Urinary bladder (tissue), 4 donors: Measurements from ENCODE around the gene SSX2B. TPM values are rescaled to one million over a fixed set of nuclear protein-coding genes. Genes with fewer than 3 reads are reported as not detected.
"Not testable (repeated sequence)": the region's sequence is repeated elsewhere in the genome, so short reads cannot be mapped to it uniquely, and the experiment has no call there.

Experiments used
- DNase-seq: peaks from one replicate; pipeline ENCODE4 v3.0.0-alpha.2; 2015; ENCODE audit errors: extremely low spot score
- H3K27ac ChIP-seq: one replicate; pipeline ENCODE4 v1.5.1; 2013; ENCODE audit warnings: low read depth, mild to moderate bottlenecking, moderate library complexity
- H3K36me3 ChIP-seq: one replicate; pipeline ENCODE4 v1.6.1; 2013; ENCODE audit warnings: mild to moderate bottlenecking, moderate library complexity; ENCODE audit not compliant: insufficient read depth
- H3K4me1 ChIP-seq: one replicate; pipeline ENCODE4 v1.6.1; 2013; ENCODE audit warnings: mild to moderate bottlenecking, moderate library complexity; ENCODE audit not compliant: insufficient read depth
- H3K4me3 ChIP-seq: one replicate; pipeline ENCODE4 v1.5.1; 2013; ENCODE audit warnings: low read depth, low read length
- WGBS: extraction: QIAGEN DNeasy Blood & Tissue Kit; methylation state at CpG from one replicate; pipeline ENCODE4 v1.1.7; 2013; 5-methylcytosine and 5-hydroxymethylcytosine counted together
- polyA plus RNA-seq: library from polyadenylated mRNA; stranded (reverse); fragments of 200-250 nt; gene quantifications from one replicate; pipeline ENCODE4 v1.2.3, GENCODE V29; 2013
- small RNA-seq: library from RNA; depleted of rRNA; stranded (forward); fragments of <200 nt; gene quantifications from one replicate; pipeline ENCODE3, GENCODE V24; 2014
- total RNA-seq: library from RNA; depleted of rRNA; stranded (reverse); fragments of >200 nt; gene quantifications from one replicate; pipeline ENCODE4 v1.2.3, GENCODE V29; 2014
- donor health status: healthy with polysubstance abuse.
- donor health status: healthy.

The SSX2B gene, protein sequence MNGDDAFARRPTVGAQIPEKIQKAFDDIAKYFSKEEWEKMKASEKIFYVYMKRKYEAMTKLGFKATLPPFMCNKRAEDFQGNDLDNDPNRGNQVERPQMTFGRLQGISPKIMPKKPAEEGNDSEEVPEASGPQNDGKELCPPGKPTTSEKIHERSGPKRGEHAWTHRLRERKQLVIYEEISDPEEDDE
- total RNA-seq: not detected
- not detected for polyA plus RNA-seq

DNA sequence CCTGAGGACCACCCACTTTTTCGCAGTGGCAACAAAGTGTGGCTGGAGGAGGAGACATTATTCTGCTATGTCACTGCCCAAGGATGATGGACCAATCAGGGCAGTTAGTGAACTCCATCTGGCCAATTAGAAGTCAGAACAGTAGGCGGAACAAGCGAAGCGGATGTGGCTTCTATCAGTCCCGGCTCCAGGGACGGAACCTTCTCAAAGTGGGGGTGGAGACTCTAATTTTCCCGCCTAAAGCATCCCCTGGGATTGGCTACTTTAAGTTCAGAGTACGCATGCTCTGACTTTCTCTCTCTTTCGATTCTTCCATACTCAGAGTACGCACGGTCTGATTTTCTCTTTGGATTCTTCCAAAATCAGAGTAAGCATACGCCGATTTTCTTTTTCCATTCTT, at the start of gene SSX2B:
Gene SSX2B, plus strand, starts transcription at position 301 of the 400 bp plus-strand sequence. CDS start 1,429 bp downstream, outside the sequence.
- not testable (repeated sequence) for H3K36me3 ChIP-seq, H3K4me1 ChIP-seq, H3K4me3 ChIP-seq, DNase-seq, H3K27ac ChIP-seq
- no CpG with 5 or more reads among the region's 13 CpGs for WGBS

DNA sequence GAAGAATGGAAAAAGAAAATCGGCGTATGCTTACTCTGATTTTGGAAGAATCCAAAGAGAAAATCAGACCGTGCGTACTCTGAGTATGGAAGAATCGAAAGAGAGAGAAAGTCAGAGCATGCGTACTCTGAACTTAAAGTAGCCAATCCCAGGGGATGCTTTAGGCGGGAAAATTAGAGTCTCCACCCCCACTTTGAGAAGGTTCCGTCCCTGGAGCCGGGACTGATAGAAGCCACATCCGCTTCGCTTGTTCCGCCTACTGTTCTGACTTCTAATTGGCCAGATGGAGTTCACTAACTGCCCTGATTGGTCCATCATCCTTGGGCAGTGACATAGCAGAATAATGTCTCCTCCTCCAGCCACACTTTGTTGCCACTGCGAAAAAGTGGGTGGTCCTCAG, 44.0 kb upstream of the SSX2B start, which contains the start of gene SSX2:
Gene SSX2, minus strand, starts transcription at position 101 of the 400 bp plus-strand sequence. CDS start 1,429 bp downstream, outside the sequence.
- H3K4me3 ChIP-seq, H3K36me3 ChIP-seq, H3K4me1 ChIP-seq, DNase-seq, H3K27ac ChIP-seq: not testable (repeated sequence)
- no CpG with 5 or more reads among the region's 13 CpGs for WGBS

DNA sequence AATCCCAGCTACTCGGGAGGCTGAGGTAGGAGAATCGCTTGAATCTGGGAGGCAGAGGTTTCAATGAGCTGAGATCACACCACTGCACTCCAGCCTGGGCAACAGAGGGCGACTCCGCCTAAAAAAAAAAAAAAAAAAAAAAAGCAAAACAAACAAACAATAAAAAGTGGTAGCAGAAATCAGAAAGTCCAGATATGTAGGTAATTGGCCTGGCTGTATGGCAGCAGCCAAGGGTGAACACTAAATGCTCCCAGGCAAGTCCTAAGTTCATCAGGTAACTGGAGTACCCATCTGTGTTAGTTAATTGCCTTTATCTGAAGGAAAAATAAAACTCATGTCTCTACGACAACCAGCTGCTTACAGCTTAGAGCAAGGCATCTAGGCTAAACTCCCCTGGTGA, 14.9 kb downstream of the SSX2B start:
- H3K4me1 ChIP-seq, DNase-seq, H3K36me3 ChIP-seq, H3K4me3 ChIP-seq, H3K27ac ChIP-seq: not testable (repeated sequence)
- WGBS: no CpG with 5 or more reads among the region's 5 CpGs

DNA sequence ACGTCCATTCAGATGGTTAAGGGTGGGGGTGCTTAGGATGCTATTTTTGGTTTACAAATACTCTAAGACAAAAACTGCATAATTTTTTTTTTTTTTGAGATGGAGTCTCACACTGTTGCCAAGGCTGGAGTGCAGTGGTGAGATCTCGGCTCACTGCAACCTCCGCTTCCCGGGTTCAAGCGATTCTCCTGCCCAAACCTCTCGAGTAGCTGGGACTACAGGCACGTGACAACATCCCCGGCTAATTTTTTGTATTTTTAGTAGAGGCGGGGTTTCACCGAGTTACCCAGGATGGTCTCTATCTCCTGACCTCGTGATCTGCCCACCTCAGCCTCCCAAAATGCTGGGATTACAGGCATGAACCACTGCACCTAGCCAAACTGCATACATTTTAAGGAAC, 22.5 kb downstream of the SSX2B start:
- not testable (repeated sequence) for H3K4me3 ChIP-seq, H3K27ac ChIP-seq, H3K4me1 ChIP-seq, H3K36me3 ChIP-seq, DNase-seq
- 85% methylated on average over 8 of the region's 11 CpGs for WGBS

DNA sequence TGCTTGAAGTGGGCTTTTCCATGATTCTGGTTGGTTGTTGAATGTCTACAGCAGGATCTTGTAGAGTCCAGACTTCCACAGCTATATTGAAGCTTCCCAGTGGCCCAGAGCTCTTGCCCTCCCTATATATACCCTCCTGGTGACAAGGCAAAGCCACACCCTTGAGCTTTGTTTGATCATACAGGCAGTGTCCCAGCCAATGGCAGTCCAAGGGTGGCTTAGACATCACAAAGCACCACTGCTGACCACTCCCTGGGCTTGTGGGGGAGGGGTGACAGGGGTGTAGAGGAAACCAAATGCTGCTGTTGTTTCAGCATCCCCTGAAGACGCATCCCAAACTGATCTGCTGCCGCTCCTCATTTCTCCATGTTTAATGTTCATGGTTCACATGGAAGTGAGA, 46.3 kb downstream of the SSX2B start, which contains the start of gene SPANXN5:
Gene SPANXN5, minus strand, starts transcription at position 101 of the 400 bp plus-strand sequence. Its CDS starts 79 bp downstream, at position 22.
- H3K4me3 ChIP-seq, H3K4me1 ChIP-seq, H3K36me3 ChIP-seq, DNase-seq, H3K27ac ChIP-seq: not testable (repeated sequence)
- 91% methylated on average over 2 of the region's 2 CpGs for WGBS

DNA sequence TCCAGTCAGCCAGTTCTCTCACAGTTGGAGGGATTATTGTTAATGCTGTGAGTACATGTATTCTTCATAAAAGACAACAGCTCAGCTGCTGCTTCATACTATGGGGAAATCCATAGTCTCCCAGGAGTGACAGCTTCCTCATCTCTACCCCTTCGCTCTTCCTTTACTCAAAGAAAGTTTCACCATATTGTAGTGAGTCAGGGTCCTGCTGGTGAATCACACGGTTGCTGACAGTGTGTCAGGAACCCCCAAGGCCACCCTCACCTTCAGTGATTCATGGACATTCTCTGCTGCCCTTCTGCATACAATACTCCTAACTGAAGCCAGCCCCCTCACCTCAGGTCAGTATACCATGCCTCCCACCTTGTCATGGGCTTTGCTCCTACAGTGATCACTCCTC, 53.8 kb downstream of the SSX2B start:
- WGBS: 81% methylated on average over 2 of the region's 2 CpGs

More for the DNA sequence above, 53.8 kb downstream of the SSX2B start:
- H3K36me3 ChIP-seq, H3K27ac ChIP-seq, H3K4me3 ChIP-seq, DNase-seq, H3K4me1 ChIP-seq: not testable (repeated sequence)

Small RNA genes lying within 50 kb of the gene (small RNA-seq; reads per million reads assigned to genes)
- gene AC244505.3 (not detected), gene AC244505.5 (not detected), gene AC244505.6 (not detected), gene AC244505.7 (not detected)

Other genes starting within 250 kb of the SSX2B start
- not detected for gene XAGE1B, start 234.2 kb upstream of the SSX2B start, total RNA-seq
- not detected for gene XAGE1B, start 234.2 kb upstream of the SSX2B start, polyA plus RNA-seq
- gene SSX7, start 96.4 kb upstream of the SSX2B start, total RNA-seq: not detected
- not detected for gene SSX7, start 96.4 kb upstream of the SSX2B start, polyA plus RNA-seq
- gene SSX2, start 44.1 kb upstream of the SSX2B start, total RNA-seq: not detected
- not detected for gene SSX2, start 44.1 kb upstream of the SSX2B start, polyA plus RNA-seq
- not detected for gene SPANXN5, start 46.2 kb downstream of the SSX2B start, total RNA-seq
- not detected for gene SPANXN5, start 46.2 kb downstream of the SSX2B start, polyA plus RNA-seq
- not detected for gene XAGE5, start 60.0 kb downstream of the SSX2B start, total RNA-seq
- gene XAGE5, start 60.0 kb downstream of the SSX2B start, polyA plus RNA-seq: not detected
- not detected for gene XAGE3, start 116.8 kb downstream of the SSX2B start, total RNA-seq
- not detected for gene XAGE3, start 116.8 kb downstream of the SSX2B start, polyA plus RNA-seq
- 13.5 TPM for gene FAM156B, start 146.1 kb downstream of the SSX2B start, total RNA-seq
- gene FAM156B, start 146.1 kb downstream of the SSX2B start, polyA plus RNA-seq: 22.5 TPM
- 19.7 TPM for gene FAM156A, start 207.3 kb downstream of the SSX2B start, total RNA-seq
- gene FAM156A, start 207.3 kb downstream of the SSX2B start, polyA plus RNA-seq: 22.5 TPM